Caco-2 (cell line): ENCODE measurements around the gene RASSF3. TPM values are rescaled to one million over a fixed set of nuclear protein-coding genes. Genes with fewer than 3 reads are reported as not detected.

Experiments used
- BruUV-seq: library from RNA; stranded (reverse); fragments of 400-500 nt; replicated peaks from 2 replicates; lab custom pipeline; 2021; lab: Mats Ljungman, UMichigan
- CTCF ChIA-PET: fragments of 300-600 bp; sonication (Branson Sonifier 250); formaldehyde crosslinking; loops from one replicate; lab custom pipeline; 2022; ENCODE audit warnings: antibody characterized with exemption; lab: Charles Lee
- POLR2A ChIA-PET: fragments of 300-600 bp; sonication (Branson Sonifier 250); formaldehyde crosslinking; loops from one replicate; lab custom pipeline; 2022; ENCODE audit warnings: antibody characterized with exemption; lab: Charles Lee
- DNase-seq, 2 experiments: peaks; one replicate each; pipeline versions ENCODE4 v3.0.0 to v3.0.0-alpha.2; 2020 to 2022
- H3K27me3 ChIP-seq: replicated peaks from 2 replicates; pipeline ENCODE4 v1.6.0; 2011; ENCODE audit warnings: low read length; ENCODE audit not compliant: control insufficient read depth, insufficient read depth
- H3K36me3 ChIP-seq: 2 replicates; pipeline ENCODE4 v1.5.1; 2011; ENCODE audit warnings: low read length; ENCODE audit not compliant: control insufficient read depth, insufficient read depth
- H3K4me1 ChIP-seq: fragments of 250-450 bp; sonication (Bioruptor Pico); 2 replicates; pipeline ENCODE4 v1.5.1; 2020; ENCODE audit warnings: mild to moderate bottlenecking
- H3K4me3 ChIP-seq: 2 replicates; pipeline ENCODE4 v1.5.1; 2011; ENCODE audit warnings: low read depth, mild to moderate bottlenecking, control low read depth, low read length
- H3K9me3 ChIP-seq: fragments of 250-450 bp; sonication (Bioruptor Pico); 2 replicates; pipeline ENCODE4 v1.5.1; 2020; ENCODE audit warnings: mild to moderate bottlenecking, moderate library complexity
- H3K27ac Mint-ChIP-seq: one replicate; pipeline ENCODE4 v1.8.0; 2022; ENCODE audit warnings: mixed read lengths; ENCODE audit not compliant: unreplicated experiment
- H3K27me3 Mint-ChIP-seq: one replicate; pipeline ENCODE4 v1.8.0; 2022; ENCODE audit warnings: mixed read lengths; ENCODE audit not compliant: insufficient read depth, unreplicated experiment
- H3K36me3 Mint-ChIP-seq: one replicate; pipeline ENCODE4 v1.8.0; 2022; ENCODE audit warnings: mild to moderate bottlenecking, mixed read lengths; ENCODE audit not compliant: insufficient read depth, unreplicated experiment
- H3K4me1 Mint-ChIP-seq: one replicate; pipeline ENCODE4 v1.8.0; 2022; ENCODE audit warnings: low read depth, mixed read lengths; ENCODE audit not compliant: unreplicated experiment
- H3K4me3 Mint-ChIP-seq: one replicate; pipeline ENCODE4 v1.8.0; 2022; ENCODE audit warnings: mild to moderate bottlenecking, moderate library complexity, mixed read lengths; ENCODE audit not compliant: unreplicated experiment
- H3K9me3 Mint-ChIP-seq: one replicate; pipeline ENCODE4 v1.8.0; 2022; ENCODE audit warnings: mixed read lengths; ENCODE audit not compliant: unreplicated experiment
- CTCF ChIP-seq, 2 experiments: fragments of 200-600 bp in 1 of 2; IDR thresholded peaks; 1 replicate in 1 of 2; 2 replicates in 1 of 2; pipeline versions ENCODE4 v1.5.1 to v1.8.0; 2011 to 2022; ENCODE audit warnings: antibody characterized with exemption in 1 of 2, control low read depth in 1 of 2, inconsistent platforms in 1 of 2, low read depth in 1 of 2, low read length in 1 of 2, mild to moderate bottlenecking in 1 of 2, moderate library complexity in 1 of 2; ENCODE audit not compliant: insufficient read depth in 1 of 2, severe bottlenecking in 1 of 2, unreplicated experiment in 1 of 2
- intact Hi-C: fragments of 100-400 bp; cut with micrococcal nuclease; formaldehyde crosslinking; loops from one replicate; pipeline ENCODE4 v1.10.0; 2022; ENCODE audit not compliant: unreplicated experiment
- total RNA-seq: library from RNA; stranded (reverse); gene quantifications from 2 replicates; pipeline ENCODE4 v1.2.3, GENCODE V29; 2022

RASSF3 gene
- total RNA-seq, 1 experiment from 2014 or later: 25.7 TPM

GRCh38 chr12:64670919-64671639 is 60.8 kb downstream of the RASSF3 start:
- no peak for DNase-seq
- Histone ChIP-seq H3K27me3 (no peaks in the 10 kb centered on the region), H3K36me3 (no peaks in the 10 kb centered on the region), H3K9me3 (no peaks in the 10 kb centered on the region), H3K4me1 (peaks cover 78% of the 10 kb centered on the region), H3K4me3 (no peak overlapping the region)
- Mint-ChIP-seq H3K27ac (no peak overlapping the region), H3K36me3 (no peaks in the 10 kb centered on the region), H3K27me3 (no peaks in the 10 kb centered on the region), H3K9me3 (no peaks in the 10 kb centered on the region), H3K4me3 (no peak overlapping the region), H3K4me1 (peaks cover 52% of the 10 kb centered on the region)
- BruUV-seq: no TSS peak
- ChIA-PET CTCF (no interaction called here), POLR2A (no interaction called here)
- intact Hi-C loops: no loop called here
- no peak for TF ChIP-seq CTCF (IDR thresholded peaks at IDR 0.05; ENCODE audit: insufficient read depth in 1 of 2, low read depth in 1 of 2, low read length in 1 of 2, severe bottlenecking in 1 of 2, unreplicated experiment in 1 of 2)

- no peak overlapping the region for H3K27ac Mint-ChIP-seq
- no peak overlapping the region for H3K4me3 ChIP-seq
- H3K4me3 Mint-ChIP-seq: no peak overlapping the region
- no peaks in the 10 kb centered on the region for H3K27me3 Mint-ChIP-seq
- ChIA-PET CTCF (no interaction called here), POLR2A (no interaction called here)
- no peak for TF ChIP-seq CTCF (IDR thresholded peaks at IDR 0.05; ENCODE audit: insufficient read depth in 1 of 2, low read depth in 1 of 2, low read length in 1 of 2, severe bottlenecking in 1 of 2, unreplicated experiment in 1 of 2)
- no peaks in the 10 kb centered on the region for H3K9me3 Mint-ChIP-seq
- H3K36me3 Mint-ChIP-seq: no peaks in the 10 kb centered on the region
- intact Hi-C loops: no loop called here
- no peaks in the 10 kb centered on the region for H3K9me3 ChIP-seq
- no peaks in the 10 kb centered on the region for H3K27me3 ChIP-seq
- DNase-seq: no peak
- H3K4me1 Mint-ChIP-seq: peaks cover 47% of the 10 kb centered on the region
- H3K36me3 ChIP-seq: no peaks in the 10 kb centered on the region
- peaks cover 72% of the 10 kb centered on the region for H3K4me1 ChIP-seq
- BruUV-seq: no TSS peak
Measured at GRCh38 chr12:64671681-64672080, 61.4 kb downstream of the RASSF3 start.

- intact Hi-C loops: no loop called here
- H3K27me3 Mint-ChIP-seq: no peaks in the 10 kb centered on the region
- BruUV-seq: no TSS peak
- peak in 1 of 2 experiments; percentile 67 for DNase-seq
- H3K4me1 Mint-ChIP-seq: peaks cover 38% of the 10 kb centered on the region
- H3K9me3 Mint-ChIP-seq: no peaks in the 10 kb centered on the region
- H3K36me3 ChIP-seq: no peaks in the 10 kb centered on the region
- H3K27ac Mint-ChIP-seq: peak overlapping the region; percentile 53
- H3K27me3 ChIP-seq: no peaks in the 10 kb centered on the region
- no peak overlapping the region for H3K4me3 Mint-ChIP-seq
- POLR2A ChIA-PET: no interaction called here
- H3K36me3 Mint-ChIP-seq: no peaks in the 10 kb centered on the region
- no peaks in the 10 kb centered on the region for H3K9me3 ChIP-seq
- no peak overlapping the region for H3K4me3 ChIP-seq
- peaks cover 60% of the 10 kb centered on the region for H3K4me1 ChIP-seq
- CTCF ChIA-PET: no interaction called here
- no peak for TF ChIP-seq CTCF (IDR thresholded peaks at IDR 0.05; ENCODE audit: insufficient read depth in 1 of 2, low read depth in 1 of 2, low read length in 1 of 2, severe bottlenecking in 1 of 2, unreplicated experiment in 1 of 2)
Measured at GRCh38 chr12:64672925-64673409, 62.7 kb downstream of the RASSF3 start.
